Measurements from ENCODE around the gene NSUN5.
A peak's percentile ranks its signal among the peaks of the same experiment; 100 is the strongest.
"Not testable (repeated sequence)": the region's sequence is repeated elsewhere in the genome, so short reads cannot be mapped to it uniquely, and the experiment has no call there.

The NSUN5 gene

DNA sequence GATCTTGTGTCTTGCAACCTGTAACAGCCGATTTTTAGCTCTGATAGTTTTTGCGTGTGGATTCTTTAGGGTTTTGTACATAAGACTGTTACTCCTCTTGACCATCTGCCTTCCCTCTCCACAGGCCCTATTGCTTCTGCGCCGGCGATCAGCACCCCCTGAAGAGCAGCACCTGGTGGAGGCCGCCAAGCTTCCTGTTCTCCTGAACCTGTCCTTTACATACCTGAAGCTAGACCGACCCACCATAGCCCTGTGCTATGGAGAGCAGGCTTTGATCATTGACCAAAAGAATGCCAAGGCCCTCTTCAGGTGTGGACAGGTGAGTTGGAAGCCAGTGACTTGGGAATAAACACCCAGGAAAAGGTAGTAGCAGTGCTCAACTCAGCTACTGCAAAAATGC lies 31.9 kb upstream of the NSUN5 start:
- no peaks in the 10 kb centered on the region for H3K9me3 Mint-ChIP-seq
- peaks cover 15% of the 10 kb centered on the region for H3K27me3 Mint-ChIP-seq
- no peaks in the 10 kb centered on the region for H3K4me1 Mint-ChIP-seq (ENCODE audit: low read depth)
- no peak overlapping the region for H3K4me3 Mint-ChIP-seq
- no peak overlapping the region for H3K27ac Mint-ChIP-seq
- intact Hi-C loops (cut with micrococcal nuclease), result no loop called here
- H3K36me3 Mint-ChIP-seq (ENCODE audit: low read depth), result no peaks in the 10 kb centered on the region

DNA sequence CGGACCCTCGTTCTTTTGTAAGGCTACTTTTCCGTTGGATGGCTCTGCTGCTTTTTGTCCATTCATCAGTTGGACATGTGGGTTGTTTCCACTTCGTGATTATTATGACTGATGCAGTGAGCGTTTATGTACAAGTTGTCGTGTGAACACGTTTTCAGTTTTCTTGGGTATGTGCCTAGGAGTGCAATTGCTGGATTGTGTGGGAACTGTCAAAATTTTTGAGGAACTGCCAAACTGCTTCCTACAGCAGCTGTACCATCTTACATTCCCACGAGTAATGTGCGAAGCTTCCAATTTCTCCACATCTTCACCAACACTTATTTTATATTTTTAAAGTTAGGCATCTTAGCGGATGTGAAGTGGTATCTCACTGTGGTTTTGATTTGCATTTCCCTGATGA lies 29.7 kb upstream of the NSUN5 start:
- no peak overlapping the region for H3K4me3 Mint-ChIP-seq
- peaks cover 22% of the 10 kb centered on the region for H3K27me3 Mint-ChIP-seq
- no peaks in the 10 kb centered on the region for H3K36me3 Mint-ChIP-seq (ENCODE audit: low read depth)
- H3K27ac Mint-ChIP-seq, result no peak overlapping the region
- no peaks in the 10 kb centered on the region for H3K4me1 Mint-ChIP-seq (ENCODE audit: low read depth)
- intact Hi-C loops (cut with micrococcal nuclease), result no loop called here
- H3K9me3 Mint-ChIP-seq, result no peaks in the 10 kb centered on the region

DNA sequence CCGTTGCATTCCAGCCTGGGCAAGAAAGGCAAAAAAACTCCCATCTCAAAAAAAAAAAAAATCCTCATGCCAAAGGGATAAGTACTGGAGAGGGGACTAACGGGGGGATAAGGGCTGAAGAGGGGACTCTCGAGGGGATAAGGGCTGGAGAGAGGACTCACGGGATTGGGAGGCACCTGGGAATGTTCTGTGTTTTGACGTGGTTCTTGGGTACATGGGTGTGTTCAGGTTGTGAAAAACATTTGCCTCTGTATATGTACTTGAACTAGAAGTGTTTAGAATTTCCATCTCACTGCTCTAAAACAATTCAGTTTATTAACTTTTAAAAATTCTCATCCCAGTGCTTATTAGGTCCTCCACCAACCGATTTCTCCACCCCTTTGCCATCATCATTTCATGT lies 23.8 kb upstream of the NSUN5 start:
- Mint-ChIP-seq H3K9me3 (no peaks in the 10 kb centered on the region), H3K36me3 (ENCODE audit: low read depth) (no peaks in the 10 kb centered on the region), H3K27me3 (peaks cover 23% of the 10 kb centered on the region), H3K4me1 (ENCODE audit: low read depth) (peaks cover 29% of the 10 kb centered on the region), H3K27ac (no peak overlapping the region), H3K4me3 (no peak overlapping the region)
- intact Hi-C loops (cut with micrococcal nuclease), result loop anchor here (5.0 kb wide), 1 partner anchor 105 kb away; no protein-coding TSS in a partner anchor

DNA sequence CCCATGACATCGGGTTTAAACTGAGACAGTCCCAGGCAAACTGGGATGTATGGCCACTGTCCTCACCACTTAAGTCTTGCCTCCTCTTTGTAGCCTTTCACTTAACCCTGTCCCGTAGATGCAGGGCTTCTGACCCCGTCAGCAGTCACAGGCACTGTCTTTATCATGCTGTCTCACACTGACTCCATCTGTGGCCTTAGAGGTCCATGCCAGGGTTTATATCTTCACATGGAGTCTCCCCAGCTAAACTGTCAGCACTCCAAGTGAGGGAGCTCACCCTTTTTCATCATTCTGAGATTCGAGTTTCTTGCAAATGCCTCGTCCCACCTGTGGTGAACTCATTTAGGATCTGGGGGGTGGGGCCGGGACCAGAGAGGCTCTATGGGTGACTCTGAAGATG lies 22.1 kb upstream of the NSUN5 start:
- Mint-ChIP-seq H3K4me1 (ENCODE audit: low read depth) (peaks cover 29% of the 10 kb centered on the region), H3K36me3 (ENCODE audit: low read depth) (no peaks in the 10 kb centered on the region), H3K4me3 (no peak overlapping the region), H3K9me3 (no peaks in the 10 kb centered on the region), H3K27me3 (peaks cover 23% of the 10 kb centered on the region), H3K27ac (peak overlapping the region; percentile 82)
- intact Hi-C loops (cut with micrococcal nuclease), result loop anchor here (5.0 kb wide), 1 partner anchor 107 kb away; no protein-coding TSS in a partner anchor

DNA sequence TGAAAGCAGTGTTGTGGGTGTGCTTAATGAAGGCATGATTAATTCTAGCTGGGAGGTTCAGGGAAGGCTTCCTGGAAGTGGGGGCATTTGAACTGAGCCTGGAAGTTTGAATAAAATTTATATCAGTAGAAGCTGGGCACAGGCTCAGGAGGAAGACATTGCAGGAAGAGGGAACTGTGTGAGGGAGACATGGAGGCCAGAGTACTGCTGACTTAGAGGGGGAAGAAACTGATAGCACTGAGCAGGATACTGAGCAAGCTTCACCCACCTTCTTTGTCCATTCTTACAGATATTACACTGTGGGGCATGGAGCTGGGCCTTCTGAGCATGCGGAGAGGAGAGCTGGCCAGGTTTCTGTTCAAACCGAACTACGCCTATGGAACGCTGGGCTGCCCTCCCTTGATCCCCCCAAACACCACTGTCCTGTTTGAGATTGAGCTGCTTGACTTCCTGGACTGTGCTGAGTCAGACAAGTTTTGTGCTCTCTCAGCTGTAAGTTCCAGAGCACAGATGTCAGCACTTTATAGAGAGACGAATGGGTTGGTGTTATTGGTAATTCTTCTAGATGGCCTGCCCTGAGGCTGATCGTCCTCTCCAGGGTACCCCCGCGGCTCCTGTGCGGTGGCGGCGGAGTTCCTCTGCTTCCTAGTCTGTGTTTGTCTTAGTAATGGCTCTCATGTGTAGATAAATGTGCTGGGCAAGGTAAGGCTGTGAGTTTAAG lies 21.4 kb upstream of the NSUN5 start:
- intact Hi-C loops (cut with micrococcal nuclease), result loop anchor here (5.0 kb wide), 1 partner anchor 107 kb away; no protein-coding TSS in a partner anchor
- H3K36me3 Mint-ChIP-seq (ENCODE audit: low read depth), result no peaks in the 10 kb centered on the region
- peak overlapping the region; percentile 82 for H3K27ac Mint-ChIP-seq
- no peaks in the 10 kb centered on the region for H3K9me3 Mint-ChIP-seq
- peak overlapping the region; percentile 59 for H3K4me3 Mint-ChIP-seq
- H3K4me1 Mint-ChIP-seq (ENCODE audit: low read depth), result peaks cover 29% of the 10 kb centered on the region
- peaks cover 22% of the 10 kb centered on the region for H3K27me3 Mint-ChIP-seq

DNA sequence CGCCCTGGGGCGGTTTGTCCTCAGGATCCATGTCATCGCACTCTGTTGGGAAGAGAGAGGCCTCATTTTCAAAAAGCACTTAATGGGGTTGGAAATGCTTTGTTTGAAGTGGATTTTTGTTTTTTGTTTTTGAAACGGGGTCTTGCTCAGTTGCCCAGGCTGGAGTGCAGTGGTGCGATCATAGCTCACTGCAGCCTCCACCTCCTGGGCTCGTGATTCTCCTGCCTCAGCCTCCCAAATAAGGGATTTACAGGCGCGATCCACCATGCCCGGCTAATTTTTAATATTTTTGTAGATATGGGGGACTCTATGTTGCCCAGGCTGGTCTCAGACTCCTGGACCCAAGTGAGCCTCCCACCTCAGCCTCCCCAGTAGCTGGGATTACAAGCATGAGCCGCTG lies 20.1 kb upstream of the NSUN5 start:
- no peaks in the 10 kb centered on the region for H3K9me3 Mint-ChIP-seq
- no peak overlapping the region for H3K27ac Mint-ChIP-seq
- intact Hi-C loops (cut with micrococcal nuclease), result no loop called here
- no peak overlapping the region for H3K4me3 Mint-ChIP-seq
- peaks cover 18% of the 10 kb centered on the region for H3K27me3 Mint-ChIP-seq
- peaks cover 41% of the 10 kb centered on the region for H3K4me1 Mint-ChIP-seq (ENCODE audit: low read depth)
- H3K36me3 Mint-ChIP-seq (ENCODE audit: low read depth), result no peaks in the 10 kb centered on the region

DNA sequence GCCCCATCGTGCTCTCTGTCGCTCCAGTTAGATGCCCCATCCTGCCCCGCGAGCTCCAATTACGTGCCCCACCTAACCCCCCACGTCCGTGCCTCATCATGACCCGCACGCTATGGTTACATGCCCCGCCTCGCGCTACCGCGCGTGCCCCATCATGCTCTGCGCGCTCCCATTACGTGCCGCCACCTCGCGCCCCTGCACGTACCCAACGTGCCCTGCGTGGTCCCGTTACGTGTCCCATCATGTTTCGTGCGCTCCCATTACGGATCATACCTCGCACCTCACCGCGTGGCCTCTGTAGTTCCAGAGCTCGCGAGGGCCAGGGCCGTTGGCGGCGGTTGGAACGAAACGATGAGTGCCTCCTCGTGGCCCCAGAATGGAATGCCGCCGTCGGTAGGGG lies 19.3 kb upstream of the NSUN5 start, which contains the start of the genes FKBP6 and TRIM50:
Gene FKBP6 (plus strand): TSS at position 240 of the 400 bp plus-strand sequence. CDS start 268 bp downstream, outside the sequence.
Gene TRIM50 (minus strand): TSS at position 161 of the 400 bp plus-strand sequence. CDS start 3,295 bp downstream, outside the sequence.
- peaks cover 42% of the 10 kb centered on the region for H3K4me1 Mint-ChIP-seq (ENCODE audit: low read depth)
- H3K4me3 Mint-ChIP-seq; H3K9me3 Mint-ChIP-seq; H3K36me3 Mint-ChIP-seq (ENCODE audit: low read depth); intact Hi-C loops (cut with micrococcal nuclease); H3K27ac Mint-ChIP-seq: not testable (repeated sequence)
- peaks cover 20% of the 10 kb centered on the region for H3K27me3 Mint-ChIP-seq

DNA sequence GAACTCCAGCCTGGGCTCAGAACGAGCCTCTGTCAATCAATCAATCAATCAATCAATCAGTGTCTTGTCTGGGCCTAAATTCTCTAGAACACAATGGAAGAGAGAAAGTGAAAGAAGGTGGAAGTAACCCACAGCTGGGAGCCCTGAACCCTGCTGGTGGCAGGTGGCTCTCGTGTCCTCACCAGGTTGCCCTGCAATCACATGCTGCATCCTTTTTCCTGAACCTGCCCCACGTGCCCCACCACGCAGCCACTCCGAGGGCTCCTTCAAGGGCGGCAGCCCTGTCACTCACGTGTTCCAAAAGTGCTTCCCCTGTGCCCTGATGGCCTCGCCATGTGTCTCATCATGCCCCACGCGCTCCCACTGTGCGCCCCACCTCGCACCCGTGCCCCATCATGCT lies 18.8 kb upstream of the NSUN5 start:
- H3K4me3 Mint-ChIP-seq; H3K36me3 Mint-ChIP-seq (ENCODE audit: low read depth); H3K27ac Mint-ChIP-seq; intact Hi-C loops (cut with micrococcal nuclease); H3K9me3 Mint-ChIP-seq: not testable (repeated sequence)
- Mint-ChIP-seq H3K27me3 (peaks cover 20% of the 10 kb centered on the region), H3K4me1 (ENCODE audit: low read depth) (peaks cover 42% of the 10 kb centered on the region)

DNA sequence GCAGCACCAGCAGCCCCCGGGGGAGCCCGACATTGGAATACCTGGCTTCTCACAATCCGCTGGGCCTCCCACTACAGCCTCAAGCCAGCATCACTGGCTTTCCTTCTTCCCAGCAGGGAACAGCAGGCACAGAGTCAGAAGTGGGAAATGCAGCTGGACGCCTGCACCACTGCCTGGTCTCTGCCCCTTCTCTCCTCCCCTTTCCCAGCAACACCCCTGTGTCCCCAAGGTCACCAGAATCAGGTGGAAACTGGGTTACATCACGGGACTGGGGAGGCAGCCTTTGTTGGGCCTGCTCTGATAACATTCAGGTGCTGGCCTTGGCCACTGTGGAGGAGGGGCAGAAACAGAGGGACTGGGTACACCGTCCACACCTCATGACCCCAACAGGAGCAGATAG lies 16.8 kb upstream of the NSUN5 start:
- H3K4me3 Mint-ChIP-seq; H3K36me3 Mint-ChIP-seq (ENCODE audit: low read depth); intact Hi-C loops (cut with micrococcal nuclease); H3K9me3 Mint-ChIP-seq; H3K27ac Mint-ChIP-seq: not testable (repeated sequence)
- H3K27me3 Mint-ChIP-seq, result peaks cover 10% of the 10 kb centered on the region
- peaks cover 28% of the 10 kb centered on the region for H3K4me1 Mint-ChIP-seq (ENCODE audit: low read depth)

DNA sequence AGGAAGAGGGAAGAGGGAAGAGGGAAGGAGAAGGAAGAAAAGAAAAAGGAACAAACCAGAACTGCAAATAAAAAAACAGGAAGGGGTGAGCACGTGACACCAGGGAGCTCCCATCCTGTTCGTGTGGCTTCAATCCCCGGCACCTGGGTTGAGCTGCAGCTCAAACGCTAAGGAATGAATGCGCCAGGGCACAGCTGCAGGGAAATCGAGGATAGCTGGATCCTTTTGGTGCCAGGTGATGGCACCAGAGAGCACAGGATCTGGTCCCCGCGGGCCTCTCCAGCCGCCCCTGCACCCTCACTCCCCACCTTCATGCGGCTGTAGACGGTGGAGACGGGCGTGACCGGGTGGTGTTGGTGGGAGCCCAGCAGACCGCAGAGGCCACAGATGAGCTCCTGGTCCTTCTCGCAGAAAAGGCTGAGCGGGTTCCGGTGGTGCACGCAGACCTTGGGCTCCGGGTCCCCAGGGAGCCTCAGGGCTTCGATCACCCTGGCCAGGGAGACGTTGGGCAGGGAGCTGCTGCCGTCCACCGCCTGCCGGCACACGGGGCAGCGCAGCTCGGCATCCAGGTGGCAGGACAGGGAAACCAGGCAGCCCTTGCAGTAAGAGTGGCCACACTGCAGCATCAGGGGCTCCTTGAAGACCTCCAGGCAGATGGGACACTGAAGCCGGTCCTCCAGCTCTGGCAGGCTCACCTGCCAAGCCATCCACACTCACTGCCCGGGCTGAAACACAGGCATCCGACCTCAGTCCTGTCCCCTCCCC lies 15.6 kb upstream of the NSUN5 start:
- intact Hi-C loops (cut with micrococcal nuclease), result not testable (repeated sequence)
- Mint-ChIP-seq H3K4me1 (ENCODE audit: low read depth) (peaks cover 16% of the 10 kb centered on the region), H3K27ac (peak overlapping the region; percentile 51)

DNA sequence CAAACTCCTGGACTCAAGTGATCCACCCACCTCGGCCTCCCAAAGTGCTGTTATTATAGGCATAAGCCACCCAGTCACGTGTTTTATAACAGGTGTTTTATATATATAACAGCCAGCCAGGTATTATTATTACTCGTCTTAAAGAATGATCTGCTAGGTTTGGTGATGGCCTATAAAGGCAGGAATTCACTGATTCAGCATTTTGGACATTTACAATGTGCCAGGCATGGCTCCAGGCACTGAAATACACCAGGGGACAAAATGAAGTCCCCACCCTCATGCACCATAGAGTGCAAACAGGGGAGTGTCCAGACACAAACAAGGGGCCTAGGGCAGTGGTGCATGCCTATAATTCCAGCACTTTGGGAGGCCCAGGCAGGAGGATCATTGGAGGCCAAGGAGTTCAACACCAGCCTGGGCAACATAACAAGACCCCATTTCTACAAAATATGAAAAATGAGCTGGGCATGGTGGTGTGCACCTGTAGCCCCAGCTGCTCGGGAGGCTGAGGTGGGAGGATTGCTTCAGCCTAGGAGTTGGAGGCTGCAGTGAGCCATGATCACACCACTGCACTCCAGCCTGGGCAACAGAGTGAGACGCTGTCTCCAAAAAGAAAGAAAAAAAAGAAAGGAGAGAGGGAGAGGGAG lies 14.9 kb upstream of the NSUN5 start:
- intact Hi-C loops (cut with micrococcal nuclease); H3K36me3 Mint-ChIP-seq (ENCODE audit: low read depth); H3K9me3 Mint-ChIP-seq; H3K27me3 Mint-ChIP-seq: not testable (repeated sequence)
- Mint-ChIP-seq H3K4me1 (ENCODE audit: low read depth) (peaks cover 13% of the 10 kb centered on the region), H3K4me3 (peak overlapping the region; percentile 57), H3K27ac (peak overlapping the region; percentile 51)

More for the DNA sequence above, 15.6 kb upstream of the NSUN5 start:
- H3K36me3 Mint-ChIP-seq (ENCODE audit: low read depth); H3K9me3 Mint-ChIP-seq; H3K27me3 Mint-ChIP-seq: not testable (repeated sequence)
- H3K4me3 Mint-ChIP-seq, result peak overlapping the region; percentile 57

DNA sequence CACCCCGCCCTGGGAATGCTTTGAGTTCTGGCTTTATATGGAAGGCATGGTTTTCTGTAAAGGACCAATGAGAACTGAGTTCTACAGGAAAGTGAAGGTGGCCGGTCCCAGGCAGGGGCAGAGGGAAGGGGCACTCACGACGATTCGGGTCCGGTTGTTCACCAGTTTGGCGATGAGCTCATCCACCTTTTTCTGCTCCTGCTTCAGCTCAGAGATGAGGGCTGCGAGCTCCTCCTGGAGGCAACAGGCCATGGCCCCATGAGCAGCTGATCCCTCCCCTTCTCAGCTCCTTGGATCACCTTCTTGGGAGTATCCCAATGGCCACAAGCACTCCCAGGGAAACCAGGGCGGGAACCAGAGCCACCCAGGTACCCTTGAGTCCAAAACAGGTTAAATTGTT lies 11.4 kb upstream of the NSUN5 start:
- H3K27ac Mint-ChIP-seq; H3K4me3 Mint-ChIP-seq; intact Hi-C loops (cut with micrococcal nuclease); H3K36me3 Mint-ChIP-seq (ENCODE audit: low read depth); H3K9me3 Mint-ChIP-seq: not testable (repeated sequence)
- H3K27me3 Mint-ChIP-seq, result peaks cover 13% of the 10 kb centered on the region
- H3K4me1 Mint-ChIP-seq (ENCODE audit: low read depth), result peaks cover 13% of the 10 kb centered on the region

DNA sequence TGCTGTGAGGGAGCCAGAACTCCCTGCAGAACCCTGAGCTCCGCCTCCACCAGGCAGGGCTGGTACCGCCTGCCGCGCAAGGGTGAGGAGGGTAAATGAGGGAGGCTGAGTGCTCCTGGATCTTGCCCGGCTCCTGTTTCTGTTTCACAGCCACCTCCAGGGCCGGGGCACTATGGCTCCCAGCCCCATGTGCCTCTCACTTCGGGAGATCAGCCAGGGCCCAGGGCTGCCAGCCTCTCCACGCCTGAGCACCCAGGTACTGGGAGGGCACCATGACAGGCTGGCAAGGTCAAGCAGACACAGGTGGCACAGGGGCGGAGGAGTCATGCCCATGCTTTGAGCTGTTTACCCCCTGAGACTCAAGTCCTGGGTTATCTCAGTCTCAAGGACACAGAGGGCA lies 10.9 kb upstream of the NSUN5 start:
- H3K27ac Mint-ChIP-seq; H3K4me3 Mint-ChIP-seq; H3K36me3 Mint-ChIP-seq (ENCODE audit: low read depth); H3K9me3 Mint-ChIP-seq; intact Hi-C loops (cut with micrococcal nuclease): not testable (repeated sequence)
- Mint-ChIP-seq H3K4me1 (ENCODE audit: low read depth) (peaks cover 10% of the 10 kb centered on the region), H3K27me3 (peaks cover 13% of the 10 kb centered on the region)

DNA sequence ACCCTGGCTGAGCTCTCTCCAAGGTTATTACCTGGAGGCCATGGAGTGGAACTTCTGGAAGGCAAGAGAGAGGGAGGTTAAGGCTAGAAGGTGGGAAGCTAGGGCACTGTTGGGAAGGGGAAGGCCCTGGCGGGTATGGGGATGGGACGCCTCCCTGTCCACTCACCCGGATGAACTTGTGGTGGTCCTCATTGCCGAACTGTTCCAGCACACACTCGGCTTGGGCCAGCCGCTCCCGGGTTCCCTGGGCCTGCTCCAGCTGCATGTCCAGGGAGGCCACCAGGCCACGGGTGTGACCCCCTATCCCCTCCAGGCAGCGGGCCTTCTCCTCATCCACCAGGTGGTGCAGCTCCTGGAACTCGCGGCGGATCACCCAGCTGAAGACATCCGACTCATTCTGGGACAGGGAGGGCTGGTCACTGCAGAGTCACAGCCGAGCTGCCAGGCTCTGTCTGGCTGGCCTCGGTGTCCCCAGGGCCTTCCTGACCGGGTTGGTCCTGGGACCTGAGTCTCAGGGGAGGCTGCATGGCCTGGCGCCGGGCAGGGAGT lies 10.1 kb upstream of the NSUN5 start:
- H3K27me3 Mint-ChIP-seq; H3K4me3 Mint-ChIP-seq; H3K9me3 Mint-ChIP-seq; intact Hi-C loops (cut with micrococcal nuclease); H3K36me3 Mint-ChIP-seq (ENCODE audit: low read depth); H3K4me1 Mint-ChIP-seq (ENCODE audit: low read depth); H3K27ac Mint-ChIP-seq: not testable (repeated sequence)
